IMR-90 (cell line): ENCODE data around the gene FAM174C. TPM values are rescaled to one million over a fixed set of nuclear protein-coding genes. Genes with fewer than 3 reads are reported as not detected.

Experiments used
- ATAC-seq: fragments of 200-7000 bp; cut with Tn5 transposase; 2 replicates; pipeline ENCODE4 v1.9.1; 2020; ENCODE audit warnings: low read depth, mild to moderate bottlenecking, moderate library complexity
- BruUV-seq: library from RNA; stranded (reverse); fragments of 400-500 nt; replicated peaks from 2 replicates; lab custom pipeline; 2021; lab: Mats Ljungman, UMichigan
- CTCF ChIA-PET: fragments of 300-600 bp; formaldehyde crosslinking; extraction: SDS; loops from one replicate; lab custom pipeline; 2021; ENCODE audit warnings: antibody characterized with exemption; lab: Yijun Ruan, JAX
- POLR2A ChIA-PET: fragments of 300-600 bp; sonication (Branson Sonifier 250); formaldehyde crosslinking; loops from one replicate; lab custom pipeline; 2022; ENCODE audit warnings: antibody characterized with exemption; ENCODE audit not compliant: unreplicated experiment; lab: Charles Lee
- DNase-seq: peaks from one replicate; pipeline ENCODE4 v3.0.0; 2013
- H2AFZ ChIP-seq: replicated peaks from 2 replicates; pipeline ENCODE3; 2013; ENCODE audit warnings: low read length, mild to moderate bottlenecking; ENCODE audit not compliant: poor library complexity
- H2AK5ac ChIP-seq: 2 replicates; pipeline ENCODE4 v1.6.1; 2013; ENCODE audit warnings: low read depth, low read length, inconsistent platforms
- H2AK9ac ChIP-seq: replicated peaks from 2 replicates; pipeline ENCODE3; 2013; ENCODE audit warnings: mild to moderate bottlenecking, low read depth, low read length, moderate library complexity; ENCODE audit not compliant: poor library complexity
- H2BK120ac ChIP-seq: 2 replicates; pipeline ENCODE4 v1.6.1; 2013; ENCODE audit warnings: low read depth, low read length, inconsistent platforms
- H2BK15ac ChIP-seq: 3 replicates; pipeline ENCODE4 v1.6.1; 2013; ENCODE audit warnings: low read depth, low read length, inconsistent platforms
- H2BK20ac ChIP-seq: 2 replicates; pipeline ENCODE4 v1.6.1; 2013; ENCODE audit warnings: low read depth, mild to moderate bottlenecking, inconsistent platforms, low read length, moderate library complexity
- H2BK5ac ChIP-seq: 2 replicates; pipeline ENCODE4 v1.6.1; 2013; ENCODE audit warnings: mild to moderate bottlenecking, low read depth, low read length, inconsistent platforms; ENCODE audit not compliant: poor library complexity, severe bottlenecking
- H3K14ac ChIP-seq: replicated peaks from 2 replicates; pipeline ENCODE4 v1.6.1; 2013; ENCODE audit warnings: low read depth, low read length, inconsistent platforms
- H3K18ac ChIP-seq: 2 replicates; pipeline ENCODE4 v1.6.1; 2013; ENCODE audit warnings: low read depth, low read length, control low read depth
- H3K23ac ChIP-seq: 2 replicates; pipeline ENCODE4 v1.6.1; 2013; ENCODE audit warnings: low read depth, low read length, inconsistent platforms
- H3K27ac ChIP-seq: 2 replicates; pipeline ENCODE4 v1.5.1; 2013; ENCODE audit warnings: mild to moderate bottlenecking, control low read depth, low read length; ENCODE audit not compliant: insufficient read depth
- H3K27me3 ChIP-seq: 2 replicates; pipeline ENCODE4 v1.6.1; 2013; ENCODE audit warnings: low read length; ENCODE audit not compliant: control insufficient read depth, insufficient read depth
- H3K36me3 ChIP-seq: 2 replicates; pipeline ENCODE4 v1.6.1; 2013; ENCODE audit warnings: low read length, mixed read lengths; ENCODE audit not compliant: control insufficient read depth, insufficient read depth
- H3K4ac ChIP-seq: 2 replicates; pipeline ENCODE4 v1.6.1; 2013; ENCODE audit warnings: low read depth, low read length, inconsistent platforms
- H3K4me1 ChIP-seq: 2 replicates; pipeline ENCODE4 v1.6.1; 2013; ENCODE audit warnings: low read length, mixed read lengths; ENCODE audit not compliant: control insufficient read depth, insufficient read depth
- H3K4me2 ChIP-seq: 2 replicates; pipeline ENCODE4 v1.6.1; 2013; ENCODE audit warnings: low read depth, mild to moderate bottlenecking, control low read depth, low read length, moderate library complexity
- H3K4me3 ChIP-seq: 2 replicates; pipeline ENCODE4 v1.5.1; 2013; ENCODE audit warnings: low read depth, mild to moderate bottlenecking, control low read depth, low read length, moderate library complexity; ENCODE audit not compliant: insufficient read depth
- H3K56ac ChIP-seq: 2 replicates; pipeline ENCODE4 v1.6.1; 2013; ENCODE audit warnings: low read length, inconsistent platforms; ENCODE audit not compliant: insufficient read depth; ENCODE audit errors: extremely low read depth
- H3K79me1 ChIP-seq, 2 experiments: 2 replicates each; pipeline ENCODE4 v1.6.1; 2013; ENCODE audit warnings: low read length in 2 of 2, inconsistent platforms in 1 of 2, low read depth in 1 of 2
- H3K9ac ChIP-seq: 2 replicates; pipeline ENCODE4 v1.6.1; 2013; ENCODE audit warnings: low read depth, low read length, control low read depth
- H3K9me1 ChIP-seq: 2 replicates; pipeline ENCODE4 v1.6.1; 2013; ENCODE audit warnings: low read length, inconsistent platforms; ENCODE audit not compliant: insufficient read depth
- H3K9me3 ChIP-seq: 2 replicates; pipeline ENCODE4 v1.6.1; 2013; ENCODE audit warnings: low read length; ENCODE audit not compliant: control insufficient read depth, insufficient read depth
- H4K20me1 ChIP-seq: 2 replicates; pipeline ENCODE4 v1.6.1; 2013; ENCODE audit warnings: low read length, inconsistent platforms; ENCODE audit not compliant: insufficient read depth
- H4K5ac ChIP-seq: 2 replicates; pipeline ENCODE4 v1.6.1; 2013; ENCODE audit warnings: mild to moderate bottlenecking, low read depth, low read length, control low read depth
- H4K8ac ChIP-seq, 2 experiments: 2 replicates each; pipeline ENCODE4 v1.6.1; 2013; ENCODE audit warnings: low read depth in 2 of 2, low read length in 2 of 2, control low read depth in 1 of 2, inconsistent platforms in 1 of 2
- H4K91ac ChIP-seq: 2 replicates; pipeline ENCODE4 v1.6.1; 2013; ENCODE audit warnings: low read depth, low read length, inconsistent platforms; ENCODE audit not compliant: insufficient read depth
- BHLHE40 ChIP-seq: fragments of 150-350 bp; IDR thresholded peaks from 2 replicates; pipeline ENCODE4 v1.6.1; 2016; ENCODE audit warnings: mild to moderate bottlenecking, low read depth, low read length
- CEBPB ChIP-seq: IDR thresholded peaks from 2 replicates; pipeline ENCODE4 v1.6.1; 2012; ENCODE audit warnings: low read depth, low read length, improper control_type of control experiment
- CHD1 ChIP-seq: IDR thresholded peaks from 2 replicates; pipeline ENCODE4 v1.6.1; 2012; ENCODE audit warnings: low read depth, low read length, improper control_type of control experiment
- FOS ChIP-seq: fragments of 150-350 bp; IDR thresholded peaks from 2 replicates; pipeline ENCODE4 v1.6.1; 2016; ENCODE audit warnings: low read depth, low read length
- MXI1 ChIP-seq: IDR thresholded peaks from 2 replicates; pipeline ENCODE4 v1.6.1; 2012; ENCODE audit warnings: low read depth, mild to moderate bottlenecking, low read length, moderate library complexity, borderline replicate concordance
- NFE2L2 ChIP-seq: fragments of 150-350 bp; IDR thresholded peaks from 2 replicates; pipeline ENCODE4 v1.6.1; 2016; ENCODE audit warnings: low read depth, mild to moderate bottlenecking, low read length
- POLR2A ChIP-seq: IDR thresholded peaks from 2 replicates; pipeline ENCODE4 v1.6.1; 2012; ENCODE audit warnings: mild to moderate bottlenecking, low read depth, low read length
- RAD21 ChIP-seq: IDR thresholded peaks from 2 replicates; pipeline ENCODE4 v1.6.1; 2012; ENCODE audit warnings: low read length, improper control_type of control experiment
- RCOR1 ChIP-seq: IDR thresholded peaks from 2 replicates; pipeline ENCODE4 v1.6.1; 2012; ENCODE audit warnings: mild to moderate bottlenecking, low read length, improper control_type of control experiment; ENCODE audit not compliant: insufficient replicate concordance
- SMC3 ChIP-seq: fragments of 150-350 bp; IDR thresholded peaks from 2 replicates; pipeline ENCODE4 v1.6.1; 2016; ENCODE audit warnings: low read depth, mild to moderate bottlenecking, antibody characterized with exemption, low read length, moderate library complexity
- WGBS, 2 experiments: methylation state at CpG; one replicate each; pipeline versions ENCODE4 v1.1.5 to v1.1.7; 2013; ENCODE audit warnings: missing lambda C conversion rate in 2 of 2; ENCODE audit not compliant: insufficient read length in 1 of 2; ENCODE audit errors: extremely low coverage in 2 of 2; 5-methylcytosine and 5-hydroxymethylcytosine counted together
- dilution Hi-C: fragments of 300-500 bp; cut with HindIII; formaldehyde crosslinking; loops from one replicate; pipeline ENCODE4 v1.14.3; 2018; ENCODE audit warnings: low sequenced_read_pairs; ENCODE audit not compliant: unreplicated experiment
- in situ Hi-C: fragments of 300-500 bp; cut with MboI; formaldehyde crosslinking; loops from 3 replicates; pipeline ENCODE4 v1.14.3; 2019; ENCODE audit warnings: low sequenced_read_pairs, inconsistent platforms, mixed read lengths
- intact Hi-C: fragments of 100-400 bp; cut with micrococcal nuclease; formaldehyde crosslinking; loops from 2 replicates; pipeline ENCODE4 v1.10.0; 2022
- polyA plus RNA-seq, 3 experiments: library from polyadenylated mRNA; depleted of rRNA; stranded (reverse); fragments of >200 nt; gene quantifications; 2 replicates each; pipeline ENCODE4 v1.2.3, GENCODE V29; 2012; ENCODE audit warnings: low replicate concordance in 1 of 3
- total RNA-seq: library from RNA; depleted of rRNA; stranded (reverse); fragments of >200 nt; gene quantifications from 2 replicates; pipeline ENCODE4 v1.2.3, GENCODE V29; 2012
- TF ChIP-seq, protein P1 (sequence below): fragments of 150-350 bp; IDR thresholded peaks from 2 replicates; pipeline ENCODE4 v1.6.1; 2017; ENCODE audit warnings: mild to moderate bottlenecking, antibody characterized with exemption, low read length, low read depth
- TF ChIP-seq, protein P2 (sequence below): conservative IDR thresholded peaks from 2 replicates; pipeline ENCODE4 v1.5.1; 2012; ENCODE audit warnings: mild to moderate bottlenecking, low read depth, low read length, improper control_type of control experiment

The FAM174C gene
- total and polyA plus RNA-seq, 2 of the 4 experiments (the other 2 are of a cell fraction) = 7.5 to 61.8 TPM

- TF ChIP-seq, protein P1, sequence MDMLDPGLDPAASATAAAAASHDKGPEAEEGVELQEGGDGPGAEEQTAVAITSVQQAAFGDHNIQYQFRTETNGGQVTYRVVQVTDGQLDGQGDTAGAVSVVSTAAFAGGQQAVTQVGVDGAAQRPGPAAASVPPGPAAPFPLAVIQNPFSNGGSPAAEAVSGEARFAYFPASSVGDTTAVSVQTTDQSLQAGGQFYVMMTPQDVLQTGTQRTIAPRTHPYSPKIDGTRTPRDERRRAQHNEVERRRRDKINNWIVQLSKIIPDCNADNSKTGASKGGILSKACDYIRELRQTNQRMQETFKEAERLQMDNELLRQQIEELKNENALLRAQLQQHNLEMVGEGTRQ = no peak
- TF ChIP-seq RCOR1 (no peak), SMC3 (no peak), NFE2L2 (no peak), BHLHE40 (no peak), FOS (no peak), CEBPB (no peak), RAD21 (no peak), CHD1 (no peak), MXI1 (no peak), POLR2A (no peak)
- TF ChIP-seq, protein P2, sequence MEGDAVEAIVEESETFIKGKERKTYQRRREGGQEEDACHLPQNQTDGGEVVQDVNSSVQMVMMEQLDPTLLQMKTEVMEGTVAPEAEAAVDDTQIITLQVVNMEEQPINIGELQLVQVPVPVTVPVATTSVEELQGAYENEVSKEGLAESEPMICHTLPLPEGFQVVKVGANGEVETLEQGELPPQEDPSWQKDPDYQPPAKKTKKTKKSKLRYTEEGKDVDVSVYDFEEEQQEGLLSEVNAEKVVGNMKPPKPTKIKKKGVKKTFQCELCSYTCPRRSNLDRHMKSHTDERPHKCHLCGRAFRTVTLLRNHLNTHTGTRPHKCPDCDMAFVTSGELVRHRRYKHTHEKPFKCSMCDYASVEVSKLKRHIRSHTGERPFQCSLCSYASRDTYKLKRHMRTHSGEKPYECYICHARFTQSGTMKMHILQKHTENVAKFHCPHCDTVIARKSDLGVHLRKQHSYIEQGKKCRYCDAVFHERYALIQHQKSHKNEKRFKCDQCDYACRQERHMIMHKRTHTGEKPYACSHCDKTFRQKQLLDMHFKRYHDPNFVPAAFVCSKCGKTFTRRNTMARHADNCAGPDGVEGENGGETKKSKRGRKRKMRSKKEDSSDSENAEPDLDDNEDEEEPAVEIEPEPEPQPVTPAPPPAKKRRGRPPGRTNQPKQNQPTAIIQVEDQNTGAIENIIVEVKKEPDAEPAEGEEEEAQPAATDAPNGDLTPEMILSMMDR = no peak
- peak overlapping the region; percentile 82 for H4K91ac ChIP-seq
- peaks cover 35% of the 10 kb centered on the region for H3K4me1 ChIP-seq
- peak overlapping the region; percentile 99 for H3K27ac ChIP-seq
- H2BK15ac ChIP-seq = peak overlapping the region; percentile 11; the same call in 1 of the 3 replicates
- no TSS peak for BruUV-seq
- H4K20me1 ChIP-seq = peaks cover 94% of the 10 kb centered on the region
- H2AK5ac ChIP-seq = peak overlapping the region; percentile 47
- H2BK5ac ChIP-seq = peak overlapping the region; percentile 99
- no peaks in the 10 kb centered on the region for H3K27me3 ChIP-seq
- dilution Hi-C loops = no loop called here
- DNase-seq (no peak), ATAC-seq (no peak)
- H4K8ac ChIP-seq = peak overlapping the region; percentile 63 to 72; a peak in 3 of 4 replicates
- peaks cover 73% of the 10 kb centered on the region for H3K36me3 ChIP-seq
- H3K23ac ChIP-seq = peak overlapping the region; percentile 66
- ChIA-PET CTCF (interaction anchor here (1.6 to 2.0 kb wide), 2 partner anchors 10 to 12 kb away, joined by 5 to 7 read pairs; no protein-coding TSS in a partner anchor), POLR2A (interaction anchor here (1.6 kb wide), 1 partner anchor 12 kb away, joined by 24 read pairs; no protein-coding TSS in a partner anchor)
- peak overlapping the region; percentile 85; the same call in 1 of the 2 replicates for H3K14ac ChIP-seq
- 90% methylated on average over 20 of the region's 20 CpGs; no CpG with 5 or more reads in 1 of the 2 experiments for WGBS, 2 experiments
- H2BK120ac ChIP-seq = peak overlapping the region; percentile 64
- in situ Hi-C loops = no loop called here
- peak overlapping the region; percentile 46 for H2AFZ ChIP-seq
- no peaks in the 10 kb centered on the region for H3K9me3 ChIP-seq
- H3K9ac ChIP-seq = peak overlapping the region; percentile 38; the same call in 1 of the 2 replicates
- peak overlapping the region; percentile 99 for H2AK9ac ChIP-seq
- no peak overlapping the region for H3K4me3 ChIP-seq
- intact Hi-C loops = no loop called here
- H3K56ac ChIP-seq = peak overlapping the region; percentile 39; the same call in 1 of the 2 replicates
- 0 out of 2 replicates have a peak overlapping the region, but pooled peaks have one; percentile 20 for H2BK20ac ChIP-seq
- peaks cover 0 to 46% of the 10 kb centered on the region in 2 experiments; a peak in 2 of 4 replicates for H3K79me1 ChIP-seq
- peak overlapping the region; percentile 27 for H4K5ac ChIP-seq
- H3K9me1 ChIP-seq = no peaks in the 10 kb centered on the region
- H3K4ac ChIP-seq = peak overlapping the region; percentile 84
- peak overlapping the region; percentile 65; the same call in 1 of the 2 replicates for H3K18ac ChIP-seq
- peak overlapping the region; percentile 52; the same call in 1 of the 2 replicates for H3K4me2 ChIP-seq
These were observed 20.7 kb upstream of the FAM174C start for GRCh38 chr19:1254530-1255185.
